GM23338 (cell line): ENCODE measurements around the gene PTPRZ1. TPM values are rescaled to one million over a fixed set of nuclear protein-coding genes. Genes with fewer than 3 reads are reported as not detected.
A peak's percentile ranks its signal among the peaks of the same experiment; 100 is the strongest.

ENCODE experiments used
- ATAC-seq: fragments of 200-7000 bp; cut with Tn5 transposase; 3 replicates; pipeline ENCODE4 v1.9.1; 2020
- DNase-seq: peaks from one replicate; pipeline ENCODE4 v3.0.0-alpha.2; 2015; ENCODE audit warnings: low spot score
- H2AFZ ChIP-seq: fragments of 200-600 bp; sonication (generic); 2 replicates; pipeline ENCODE4 v1.8.0; 2016; ENCODE audit warnings: antibody characterized with exemption, mild to moderate bottlenecking, moderate library complexity
- H3F3A ChIP-seq: fragments of 200-600 bp; sonication (generic); replicated peaks from 2 replicates; pipeline ENCODE4 v1.8.0; 2017; ENCODE audit warnings: antibody characterized with exemption, mixed run types, low read depth
- H3K27ac ChIP-seq: fragments of 200-600 bp; sonication (generic); 2 replicates; pipeline ENCODE4 v1.6.1; 2016; ENCODE audit warnings: low read depth
- H3K27me3 ChIP-seq: fragments of 200-600 bp; sonication (generic); 2 replicates; pipeline ENCODE4 v1.8.0; 2016; ENCODE audit warnings: mild to moderate bottlenecking, mixed run types, moderate library complexity; ENCODE audit not compliant: insufficient read depth
- H3K36me3 ChIP-seq: fragments of 200-600 bp; sonication (generic); 2 replicates; pipeline ENCODE4 v1.8.0; 2016; ENCODE audit warnings: mild to moderate bottlenecking; ENCODE audit not compliant: insufficient read depth
- H3K4me1 ChIP-seq: fragments of 200-600 bp; sonication (generic); 2 replicates; pipeline ENCODE4 v1.8.0; 2016; ENCODE audit warnings: mild to moderate bottlenecking, moderate library complexity; ENCODE audit not compliant: insufficient read depth
- H3K4me2 ChIP-seq: fragments of 200-600 bp; sonication (generic); 2 replicates; pipeline ENCODE4 v1.7.1; 2017; ENCODE audit warnings: mixed run types
- H3K4me3 ChIP-seq: fragments of 200-600 bp; sonication (generic); 2 replicates; pipeline ENCODE4 v1.6.1; 2016; ENCODE audit warnings: mixed run types
- H3K79me2 ChIP-seq: fragments of 200-600 bp; sonication (generic); replicated peaks from 2 replicates; pipeline ENCODE4 v1.8.0; 2017; ENCODE audit warnings: mild to moderate bottlenecking; ENCODE audit not compliant: insufficient read depth
- H3K9me2 ChIP-seq: fragments of 200-600 bp; sonication (generic); 2 replicates; pipeline ENCODE4 v1.8.0; 2017; ENCODE audit not compliant: insufficient read depth
- H4K20me1 ChIP-seq: fragments of 200-600 bp; sonication (generic); replicated peaks from 2 replicates; pipeline ENCODE4 v1.8.0; 2017; ENCODE audit warnings: mild to moderate bottlenecking; ENCODE audit not compliant: insufficient read depth
- H3K27ac Mint-ChIP-seq: 2 replicates; pipeline ENCODE4 v1.8.0; 2020; ENCODE audit warnings: inconsistent platforms, mild to moderate bottlenecking, moderate library complexity, mixed read lengths
- H3K27me3 Mint-ChIP-seq: 3 replicates; pipeline ENCODE4 v1.8.0; 2022; ENCODE audit warnings: low read depth, mild to moderate bottlenecking, moderate library complexity, mixed read lengths, inconsistent platforms; ENCODE audit not compliant: insufficient read depth, poor library complexity
- H3K36me3 Mint-ChIP-seq: 3 replicates; pipeline ENCODE4 v1.8.0; 2021; ENCODE audit warnings: low read depth, mild to moderate bottlenecking, inconsistent platforms, moderate library complexity, mixed read lengths
- H3K4me1 Mint-ChIP-seq: 3 replicates; pipeline ENCODE4 v1.8.0; 2020; ENCODE audit warnings: mild to moderate bottlenecking, inconsistent platforms, mixed read lengths
- H3K4me3 Mint-ChIP-seq: 3 replicates; pipeline ENCODE4 v1.8.0; 2021; ENCODE audit warnings: moderate library complexity, mild to moderate bottlenecking, inconsistent platforms, mixed read lengths
- H3K9me3 Mint-ChIP-seq: 3 replicates; pipeline ENCODE4 v1.8.0; 2020; ENCODE audit warnings: moderate library complexity, mild to moderate bottlenecking, inconsistent platforms, mixed read lengths
- ETS1 ChIP-seq: IDR thresholded peaks from 2 replicates; pipeline ENCODE4 v1.6.1; 2016; ENCODE audit warnings: antibody characterized with exemption
- JUNB ChIP-seq: IDR thresholded peaks from one replicate; pipeline ENCODE4 v1.6.1; 2016; ENCODE audit warnings: antibody characterized with exemption; ENCODE audit not compliant: unreplicated experiment
- POLR2AphosphoS5 ChIP-seq: IDR thresholded peaks from 2 replicates; pipeline ENCODE4 v1.6.1; 2016; ENCODE audit warnings: antibody characterized with exemption, low read depth
- REST ChIP-seq: IDR thresholded peaks from one replicate; pipeline ENCODE4 v1.6.1; 2018; ENCODE audit warnings: antibody characterized with exemption; ENCODE audit not compliant: unreplicated experiment
- STAT1 ChIP-seq: IDR thresholded peaks from one replicate; pipeline ENCODE4 v1.6.1; 2016; ENCODE audit warnings: antibody characterized with exemption; ENCODE audit not compliant: unreplicated experiment
- ZNF114 ChIP-seq: fragments of 250-450 bp; sonication (Bioruptor Pico); IDR thresholded peaks from 2 replicates; pipeline ENCODE4 v1.5.0; 2020; ENCODE audit warnings: mild to moderate bottlenecking, moderate library complexity
- polyA plus RNA-seq: library from polyadenylated mRNA; unstranded; fragments of >200 nt; fragmentation: Nextera tagmentation; extraction: Ambion mirVana; gene quantifications from 2 replicates; pipeline ENCODE4 v1.2.1, GENCODE V29; 2016
- total RNA-seq: library from RNA; depleted of rRNA; stranded (reverse); fragments of >200 nt; shearing (Covaris generic); gene quantifications from 2 replicates; pipeline ENCODE4 v1.2.3, GENCODE V29; 2014
- TF ChIP-seq, protein P1 (sequence below), 2 experiments: fragments of 200-600 bp in 1 of 2; sonication (generic) in 1 of 2; conservative IDR thresholded peaks; 2 replicates each; pipeline versions ENCODE4 v1.5.1 to v1.6.1; 2016 to 2017; ENCODE audit warnings: antibody characterized with exemption in 2 of 2, low read depth in 2 of 2, mild to moderate bottlenecking in 2 of 2, moderate library complexity in 1 of 2

Gene PTPRZ1
- total and polyA plus RNA-seq, 2 experiments from 2014 or later, result 160 to 230 TPM

GRCh38 chr7:121960678-121961077 is 87.7 kb downstream of the PTPRZ1 start:
- H2AFZ ChIP-seq, result no peak overlapping the region
- Mint-ChIP-seq H3K9me3 (no peaks in the 10 kb centered on the region; the same call in 2 of the 3 replicates), H3K4me1 (peaks cover 65% of the 10 kb centered on the region), H3K4me3 (no peak overlapping the region), H3K27ac (peak overlapping the region; percentile 86), H3K36me3 (peaks cover 36% of the 10 kb centered on the region), H3K27me3 (peaks cover 5% of the 10 kb centered on the region)
- H3K79me2 ChIP-seq, result peaks cover 72% of the 10 kb centered on the region
- H3K4me2 ChIP-seq, result peak overlapping the region; percentile 40; the same call in 1 of the 2 replicates
- peak overlapping the region; percentile 86 for H3K27ac ChIP-seq
- H3K36me3 ChIP-seq, result no peaks in the 10 kb centered on the region
- H3F3A ChIP-seq, result no peaks in the 10 kb centered on the region
- peaks cover 57% of the 10 kb centered on the region for H3K4me1 ChIP-seq
- H4K20me1 ChIP-seq, result no peaks in the 10 kb centered on the region
- DNase-seq (no peak), ATAC-seq (no peak)
- no peaks in the 10 kb centered on the region for H3K9me2 ChIP-seq
- no peaks in the 10 kb centered on the region for H3K27me3 ChIP-seq
- no peak overlapping the region for H3K4me3 ChIP-seq
- no peak for TF ChIP-seq ZNF114 (CRISPR knock-in tag)
- TF ChIP-seq JUNB, result no peak
- no peak for TF ChIP-seq POLR2AphosphoS5
- TF ChIP-seq STAT1, result no peak
- TF ChIP-seq, protein P1, sequence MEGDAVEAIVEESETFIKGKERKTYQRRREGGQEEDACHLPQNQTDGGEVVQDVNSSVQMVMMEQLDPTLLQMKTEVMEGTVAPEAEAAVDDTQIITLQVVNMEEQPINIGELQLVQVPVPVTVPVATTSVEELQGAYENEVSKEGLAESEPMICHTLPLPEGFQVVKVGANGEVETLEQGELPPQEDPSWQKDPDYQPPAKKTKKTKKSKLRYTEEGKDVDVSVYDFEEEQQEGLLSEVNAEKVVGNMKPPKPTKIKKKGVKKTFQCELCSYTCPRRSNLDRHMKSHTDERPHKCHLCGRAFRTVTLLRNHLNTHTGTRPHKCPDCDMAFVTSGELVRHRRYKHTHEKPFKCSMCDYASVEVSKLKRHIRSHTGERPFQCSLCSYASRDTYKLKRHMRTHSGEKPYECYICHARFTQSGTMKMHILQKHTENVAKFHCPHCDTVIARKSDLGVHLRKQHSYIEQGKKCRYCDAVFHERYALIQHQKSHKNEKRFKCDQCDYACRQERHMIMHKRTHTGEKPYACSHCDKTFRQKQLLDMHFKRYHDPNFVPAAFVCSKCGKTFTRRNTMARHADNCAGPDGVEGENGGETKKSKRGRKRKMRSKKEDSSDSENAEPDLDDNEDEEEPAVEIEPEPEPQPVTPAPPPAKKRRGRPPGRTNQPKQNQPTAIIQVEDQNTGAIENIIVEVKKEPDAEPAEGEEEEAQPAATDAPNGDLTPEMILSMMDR (conservative IDR thresholded peaks at IDR 0.05; ENCODE audit: low read depth in 2 of 2), result no peak
- TF ChIP-seq ETS1, result no peak

DNA sequence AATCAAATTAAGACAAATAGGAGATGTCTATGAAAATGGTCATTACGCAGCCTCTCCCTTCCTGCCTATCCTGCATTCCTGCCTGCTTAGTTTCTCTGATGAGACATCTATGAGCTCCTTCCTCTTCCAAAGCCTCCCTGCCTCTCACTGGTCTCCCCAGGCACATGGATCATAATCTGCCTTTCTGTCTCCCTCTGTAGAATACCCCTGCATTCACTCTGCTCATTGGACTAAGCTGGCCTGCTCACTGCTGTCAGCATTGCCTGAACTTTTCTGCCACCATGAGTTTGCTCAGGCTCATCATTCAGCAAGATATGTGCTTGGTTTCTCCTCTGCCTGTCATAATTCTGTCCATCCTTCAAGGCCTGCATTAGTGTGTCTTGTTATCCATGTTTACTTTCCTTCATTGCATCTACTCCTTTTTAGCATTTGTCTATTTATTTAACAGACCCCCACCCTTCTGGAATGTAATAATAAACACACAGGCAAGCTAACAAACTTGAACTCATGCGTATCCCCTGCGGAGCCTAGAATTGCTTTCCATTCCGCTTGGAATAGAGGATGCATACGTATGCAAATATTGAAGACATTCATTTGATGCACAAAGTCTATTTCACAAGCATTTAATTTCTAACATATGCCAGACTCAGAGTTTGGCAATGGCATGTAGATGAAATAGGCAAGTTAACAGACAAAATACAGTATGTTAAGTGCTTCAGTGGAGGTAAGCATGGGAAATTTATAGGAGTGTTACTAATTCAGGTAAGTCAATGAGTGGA is 88.3 kb downstream of the PTPRZ1 start:
- Mint-ChIP-seq H3K36me3 (peaks cover 36% of the 10 kb centered on the region), H3K27ac (peak overlapping the region; percentile 86), H3K9me3 (no peaks in the 10 kb centered on the region; the same call in 2 of the 3 replicates), H3K27me3 (peaks cover 5% of the 10 kb centered on the region), H3K4me1 (peaks cover 64% of the 10 kb centered on the region), H3K4me3 (no peak overlapping the region)
- no peaks in the 10 kb centered on the region for H4K20me1 ChIP-seq
- DNase-seq (no peak), ATAC-seq (peak; percentile 71)
- peak overlapping the region; percentile 44; the same call in 1 of the 2 replicates for H3K4me2 ChIP-seq
- H3K4me3 ChIP-seq, result no peak overlapping the region
- no peaks in the 10 kb centered on the region for H3K27me3 ChIP-seq
- peaks cover 72% of the 10 kb centered on the region for H3K79me2 ChIP-seq
- no peaks in the 10 kb centered on the region for H3K9me2 ChIP-seq
- no peaks in the 10 kb centered on the region for H3K36me3 ChIP-seq
- H3K4me1 ChIP-seq, result peaks cover 63% of the 10 kb centered on the region
- peak overlapping the region; percentile 86 for H3K27ac ChIP-seq
- no peaks in the 10 kb centered on the region for H3F3A ChIP-seq
- H2AFZ ChIP-seq, result no peak overlapping the region
- TF ChIP-seq, protein P1 (conservative IDR thresholded peaks at IDR 0.05; ENCODE audit: low read depth in 2 of 2), result peak in 1 of 2 experiments; percentile 60; a peak in 2 of 4 replicates
- TF ChIP-seq REST, result no peak
